Esophagus muscularis mucosa (tissue), 4 donors: ENCODE measurements around the gene OR5P2. TPM values are rescaled to one million over a fixed set of nuclear protein-coding genes. Genes with fewer than 3 reads are reported as not detected.

ENCODE experiments used
- DNase-seq: peaks from one replicate; pipeline ENCODE4 v3.0.0-alpha.2; 2017; ENCODE audit errors: extremely low spot score
- H3K27ac ChIP-seq, 4 donors: fragments of 200-600 bp; sonication (generic); replicated peaks in 1 of 4; 1 replicate in 3 of 4; 2 replicates in 1 of 4; pipeline ENCODE4 v1.5.1; 2016 to 2019; ENCODE audit warnings: mild to moderate bottlenecking in 1 of 4
- H3K27me3 ChIP-seq, 4 donors: fragments of 200-600 bp; sonication (generic); one replicate each; pipeline versions ENCODE4 v1.5.1 to v1.6.0; 2016 to 2019
- H3K36me3 ChIP-seq, 4 donors: fragments of 200-600 bp; sonication (generic); one replicate each; pipeline ENCODE4 v1.5.1; 2016 to 2019
- H3K4me1 ChIP-seq, 4 donors: fragments of 200-600 bp; sonication (generic); one replicate each; pipeline ENCODE4 v1.5.1; 2016 to 2019
- H3K4me3 ChIP-seq, 4 donors: fragments of 200-600 bp; sonication (generic); 1 replicate in 2 of 4; 2 replicates in 2 of 4; pipeline ENCODE4 v1.5.1; 2016 to 2019; ENCODE audit warnings: mild to moderate bottlenecking in 4 of 4, moderate library complexity in 1 of 4
- H3K9me3 ChIP-seq, 4 donors: fragments of 200-600 bp; sonication (generic); 1 replicate in 3 of 4; 2 replicates in 1 of 4; pipeline ENCODE4 v1.5.1; 2016 to 2019
- EP300 ChIP-seq: sonication (generic); formaldehyde crosslinking; IDR thresholded peaks from one replicate; pipeline ENCODE4 v1.6.1; 2017; ENCODE audit warnings: antibody characterized with exemption
- POLR2A ChIP-seq: fragments of 450-650 bp; IDR thresholded peaks from one replicate; pipeline ENCODE4 v1.6.1; 2017; ENCODE audit warnings: antibody characterized with exemption, moderate library complexity, mild to moderate bottlenecking, low read depth
- POLR2AphosphoS5 ChIP-seq, 2 donors: sonication (generic); formaldehyde crosslinking; IDR thresholded peaks; one replicate each; pipeline ENCODE4 v1.6.1; 2017; ENCODE audit warnings: antibody characterized with exemption in 2 of 2
- WGBS: methylation state at CpG from one replicate; pipeline ENCODE4 v1.1.5; 2018; 5-methylcytosine and 5-hydroxymethylcytosine counted together
- intact Hi-C: fragments of 100-400 bp; cut with DNase I; formaldehyde crosslinking; loops from one replicate; pipeline ENCODE4 v1.15.1; 2023
- total RNA-seq, 4 donors: library from RNA; depleted of rRNA; stranded (reverse); fragments of >200 nt; gene quantifications; one replicate each; pipeline versions ENCODE4 v1.1.0 to v1.2.1, GENCODE V29; 2016
- TF ChIP-seq, protein P1 (sequence below), 3 experiments: fragments of 200-600 bp in 2 of 3; fragments of 450-650 bp in 1 of 3; sonication (generic) in 2 of 3; IDR thresholded peaks; one replicate each; pipeline ENCODE4 v1.5.1; 2017 to 2019; ENCODE audit warnings: antibody characterized with exemption in 3 of 3, mild to moderate bottlenecking in 2 of 3, moderate library complexity in 1 of 3

The OR5P2 gene, protein sequence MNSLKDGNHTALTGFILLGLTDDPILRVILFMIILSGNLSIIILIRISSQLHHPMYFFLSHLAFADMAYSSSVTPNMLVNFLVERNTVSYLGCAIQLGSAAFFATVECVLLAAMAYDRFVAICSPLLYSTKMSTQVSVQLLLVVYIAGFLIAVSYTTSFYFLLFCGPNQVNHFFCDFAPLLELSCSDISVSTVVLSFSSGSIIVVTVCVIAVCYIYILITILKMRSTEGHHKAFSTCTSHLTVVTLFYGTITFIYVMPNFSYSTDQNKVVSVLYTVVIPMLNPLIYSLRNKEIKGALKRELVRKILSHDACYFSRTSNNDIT
- not detected for total RNA-seq

DNA sequence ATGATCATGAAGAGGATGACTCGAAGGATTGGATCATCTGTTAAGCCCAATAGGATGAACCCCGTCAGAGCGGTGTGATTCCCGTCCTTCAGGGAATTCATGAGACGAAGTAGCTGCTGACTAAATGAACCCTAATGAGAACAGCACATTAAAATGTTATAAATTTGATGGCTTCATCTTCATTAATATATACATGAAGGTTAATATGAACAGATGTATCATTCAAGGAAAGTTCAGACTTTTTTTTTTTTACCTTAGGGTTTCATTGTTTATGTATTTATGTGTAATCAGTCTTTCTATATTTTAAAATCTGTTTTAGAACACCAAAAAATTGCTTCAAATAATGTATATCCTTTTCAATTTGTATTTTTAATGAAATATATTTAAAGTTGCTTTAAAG, at the start of gene OR5P2:
Gene OR5P2 (minus strand): TSS at position 101 of the 400 bp plus-strand sequence. CDS start 0 bp downstream, at position 101.
- Histone ChIP-seq H3K4me3 (no peak within 1 kb of the TSS), H3K9me3 (no peaks in the 10 kb centered on the region), H3K27ac (no peak within 1 kb of the TSS), H3K36me3 (no peaks in the 10 kb centered on the region), H3K4me1 (no peaks in the 10 kb centered on the region), H3K27me3 (no peaks in the 10 kb centered on the region)
- TF ChIP-seq, protein P1, sequence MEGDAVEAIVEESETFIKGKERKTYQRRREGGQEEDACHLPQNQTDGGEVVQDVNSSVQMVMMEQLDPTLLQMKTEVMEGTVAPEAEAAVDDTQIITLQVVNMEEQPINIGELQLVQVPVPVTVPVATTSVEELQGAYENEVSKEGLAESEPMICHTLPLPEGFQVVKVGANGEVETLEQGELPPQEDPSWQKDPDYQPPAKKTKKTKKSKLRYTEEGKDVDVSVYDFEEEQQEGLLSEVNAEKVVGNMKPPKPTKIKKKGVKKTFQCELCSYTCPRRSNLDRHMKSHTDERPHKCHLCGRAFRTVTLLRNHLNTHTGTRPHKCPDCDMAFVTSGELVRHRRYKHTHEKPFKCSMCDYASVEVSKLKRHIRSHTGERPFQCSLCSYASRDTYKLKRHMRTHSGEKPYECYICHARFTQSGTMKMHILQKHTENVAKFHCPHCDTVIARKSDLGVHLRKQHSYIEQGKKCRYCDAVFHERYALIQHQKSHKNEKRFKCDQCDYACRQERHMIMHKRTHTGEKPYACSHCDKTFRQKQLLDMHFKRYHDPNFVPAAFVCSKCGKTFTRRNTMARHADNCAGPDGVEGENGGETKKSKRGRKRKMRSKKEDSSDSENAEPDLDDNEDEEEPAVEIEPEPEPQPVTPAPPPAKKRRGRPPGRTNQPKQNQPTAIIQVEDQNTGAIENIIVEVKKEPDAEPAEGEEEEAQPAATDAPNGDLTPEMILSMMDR (IDR thresholded peaks at IDR 0.05) = no peak
- TF ChIP-seq POLR2A = no peak
- no peak for DNase-seq
- intact Hi-C loops = no loop called here
- 90% methylated on average over 5 of the region's 5 CpGs for WGBS

DNA sequence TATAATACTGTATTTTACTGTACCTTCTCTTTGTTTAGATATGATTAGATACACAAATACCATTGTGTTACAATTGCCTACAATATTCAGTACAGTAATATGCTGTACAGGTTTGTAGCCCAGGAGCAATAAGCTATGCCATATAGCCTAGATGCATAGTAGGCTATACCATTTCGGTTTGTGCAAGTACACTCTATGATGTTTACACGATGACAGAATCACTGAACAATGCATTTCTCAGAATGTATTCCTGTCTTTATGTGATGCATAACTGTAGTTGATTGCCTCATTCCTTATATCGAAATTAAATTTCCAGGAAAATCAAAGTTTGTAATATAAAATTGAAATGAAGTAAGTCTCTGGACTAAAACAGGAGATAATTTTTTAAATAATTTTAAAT, 49.3 kb upstream of the OR5P2 start:
- no peak for DNase-seq
- no peaks in the 10 kb centered on the region for H3K9me3 ChIP-seq
- H3K36me3 ChIP-seq = no peaks in the 10 kb centered on the region
- WGBS = 90% methylated on average over 3 of the region's 3 CpGs
- H3K4me1 ChIP-seq = no peaks in the 10 kb centered on the region
- no peaks in the 10 kb centered on the region for H3K27me3 ChIP-seq
- no peak overlapping the region for H3K27ac ChIP-seq
- intact Hi-C loops = no loop called here
- TF ChIP-seq POLR2AphosphoS5 (IDR thresholded peaks at IDR 0.05) = no peak
- no peak for TF ChIP-seq POLR2A
- TF ChIP-seq, protein P1 (IDR thresholded peaks at IDR 0.05) = no peak
- TF ChIP-seq EP300 = no peak
- no peak overlapping the region for H3K4me3 ChIP-seq

DNA sequence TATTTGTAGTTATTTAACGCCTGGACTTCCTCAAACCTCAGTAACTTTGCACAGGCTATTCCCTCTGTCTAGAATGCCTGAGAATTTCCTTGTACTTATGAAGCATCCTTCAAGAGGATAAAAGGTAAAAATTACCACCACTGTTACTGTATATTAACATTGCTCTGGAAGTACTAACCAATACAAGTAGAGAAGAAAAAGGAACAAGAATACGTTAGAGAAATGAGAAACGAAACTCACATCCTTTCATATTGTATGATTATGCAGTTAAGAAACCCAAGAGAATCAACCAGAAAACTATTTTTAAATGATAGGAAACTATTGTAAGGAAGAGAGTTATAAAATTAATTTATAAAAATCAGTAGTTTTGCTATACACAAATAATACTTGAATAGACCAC, 48.2 kb upstream of the OR5P2 start:
- no peak for DNase-seq
- H3K4me1 ChIP-seq = no peaks in the 10 kb centered on the region
- intact Hi-C loops = no loop called here
- no peak for TF ChIP-seq POLR2AphosphoS5 (IDR thresholded peaks at IDR 0.05)
- TF ChIP-seq, protein P1 (IDR thresholded peaks at IDR 0.05) = no peak
- no peak for TF ChIP-seq EP300
- TF ChIP-seq POLR2A = no peak
- H3K27ac ChIP-seq = no peak overlapping the region
- H3K27me3 ChIP-seq = no peaks in the 10 kb centered on the region
- H3K9me3 ChIP-seq = no peaks in the 10 kb centered on the region
- no peak overlapping the region for H3K4me3 ChIP-seq
- H3K36me3 ChIP-seq = no peaks in the 10 kb centered on the region
- 34% methylated on average over 3 of the region's 3 CpGs for WGBS

DNA sequence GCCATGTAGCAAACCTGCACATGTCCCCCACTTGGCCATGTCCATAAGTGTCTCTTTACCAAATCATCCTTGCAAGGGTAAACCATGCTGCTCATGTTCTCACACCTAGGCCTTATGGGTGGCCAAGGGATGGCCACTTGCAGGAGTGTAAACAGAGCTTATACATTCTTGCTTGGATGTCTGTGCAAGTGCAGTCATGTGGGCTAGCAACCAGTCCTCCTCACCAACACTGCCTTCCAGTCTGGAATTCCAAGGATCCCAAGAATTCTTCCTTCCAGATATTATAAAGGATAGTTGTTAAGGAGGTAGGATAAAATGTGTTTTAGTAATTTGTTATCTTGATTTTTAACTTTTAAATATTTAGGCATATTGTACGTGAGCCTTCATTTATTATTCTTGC, 47.8 kb upstream of the OR5P2 start:
- 13% methylated on average over 1 of the region's 1 CpG for WGBS
- no peak for TF ChIP-seq POLR2A
- no peak for TF ChIP-seq EP300
- TF ChIP-seq POLR2AphosphoS5 (IDR thresholded peaks at IDR 0.05) = no peak
- TF ChIP-seq, protein P1 (IDR thresholded peaks at IDR 0.05) = no peak

DNA sequence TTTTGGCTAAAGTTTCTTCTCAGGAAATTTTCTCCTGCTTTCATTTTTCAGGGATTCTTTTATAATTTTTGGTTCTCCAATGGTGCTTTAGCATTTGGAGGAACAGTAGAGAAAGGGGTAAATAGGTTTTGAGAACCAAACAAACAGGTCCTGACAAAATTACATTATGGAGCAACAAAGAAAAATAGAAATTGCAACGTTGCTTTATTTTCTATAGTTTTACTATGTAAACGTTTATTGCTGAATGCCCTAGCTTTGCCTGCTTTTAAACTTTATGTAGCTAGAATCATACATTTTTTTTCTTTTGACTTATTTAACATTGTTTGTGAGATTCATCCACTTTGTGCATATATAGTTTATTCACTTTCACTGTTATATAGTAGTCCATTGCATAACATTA, 43.8 kb upstream of the OR5P2 start:
- 80% methylated on average over 2 of the region's 2 CpGs for WGBS
- intact Hi-C loops = no loop called here

More for the DNA sequence above, 47.8 kb upstream of the OR5P2 start:
- H3K27ac ChIP-seq = no peak overlapping the region
- no peaks in the 10 kb centered on the region for H3K36me3 ChIP-seq
- H3K4me3 ChIP-seq = no peak overlapping the region
- H3K4me1 ChIP-seq = no peaks in the 10 kb centered on the region
- H3K9me3 ChIP-seq = no peaks in the 10 kb centered on the region
- H3K27me3 ChIP-seq = no peaks in the 10 kb centered on the region
- intact Hi-C loops = no loop called here
- DNase-seq = no peak

More for the DNA sequence above, 43.8 kb upstream of the OR5P2 start:
- no peak for DNase-seq
- H3K4me3 ChIP-seq = no peak overlapping the region
- TF ChIP-seq POLR2AphosphoS5 (IDR thresholded peaks at IDR 0.05) = no peak
- TF ChIP-seq, protein P1 (IDR thresholded peaks at IDR 0.05) = no peak
- no peak for TF ChIP-seq EP300
- no peak for TF ChIP-seq POLR2A
- H3K36me3 ChIP-seq = no peaks in the 10 kb centered on the region
- no peaks in the 10 kb centered on the region for H3K27me3 ChIP-seq
- H3K9me3 ChIP-seq = no peaks in the 10 kb centered on the region
- no peak overlapping the region for H3K27ac ChIP-seq
- no peaks in the 10 kb centered on the region for H3K4me1 ChIP-seq
